Putamen (tissue), 1 donor: ENCODE results near the gene SLC4A2.

Experiments used
- DNase-seq: peaks from one replicate; pipeline ENCODE4 v3.0.0-alpha.2; 2016; ENCODE audit warnings: low spot score

The SLC4A2 gene

DNA sequence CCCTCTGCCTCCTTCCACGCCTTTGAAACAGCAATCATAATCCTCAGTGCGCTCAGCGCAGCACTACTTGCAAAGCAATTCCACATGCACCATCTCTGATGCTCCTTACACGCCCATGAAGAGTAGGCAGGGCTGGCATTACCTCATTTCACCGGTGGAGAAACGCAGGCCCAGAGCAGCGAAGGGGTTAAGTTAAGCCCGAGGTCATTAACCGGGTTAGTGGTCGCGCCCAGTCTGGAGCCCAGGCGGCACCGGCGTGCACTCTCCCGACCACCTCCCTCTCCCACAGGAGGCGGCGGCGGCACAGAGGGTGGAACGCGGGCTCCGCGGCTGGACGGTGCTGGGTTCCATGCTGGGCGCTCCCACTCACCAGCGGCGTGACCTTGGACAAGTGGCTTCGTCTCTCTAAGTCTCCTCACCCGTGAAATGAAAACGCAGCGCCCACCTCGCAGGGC lies 20.7 kb downstream of the SLC4A2 start:
- DNase-seq = no peak

DNA sequence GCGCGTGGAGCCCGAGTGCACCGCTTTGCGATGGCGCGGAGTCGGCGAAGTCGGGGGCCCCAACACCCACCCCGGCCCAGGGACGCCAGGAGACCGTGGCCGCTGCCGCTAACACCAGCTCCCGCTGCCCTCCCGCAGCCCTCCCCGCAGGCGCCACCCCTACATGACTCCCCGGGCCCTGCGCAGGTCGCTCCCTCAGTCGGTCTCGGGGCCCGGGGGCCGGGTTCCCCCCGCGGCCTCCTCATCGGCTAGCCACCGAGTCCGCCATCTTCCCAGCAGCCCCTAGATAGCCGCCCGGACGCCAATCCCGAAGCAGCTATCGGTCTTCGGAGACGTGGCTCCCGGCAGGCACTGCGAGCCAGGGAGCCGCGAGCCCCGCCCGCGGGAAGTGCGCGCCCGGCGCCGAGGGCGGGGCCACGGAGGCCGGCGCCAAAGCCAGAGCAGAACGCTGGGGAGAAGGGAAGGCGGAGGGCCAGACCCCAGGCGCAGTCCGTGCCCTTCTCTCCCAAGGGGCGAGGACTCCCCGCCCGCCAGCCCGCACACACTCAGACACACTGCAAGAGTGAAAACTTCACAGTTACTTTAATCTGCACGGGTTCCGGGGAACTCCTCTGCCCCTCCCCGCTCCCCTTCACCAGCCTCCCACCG lies 21.3 kb downstream of the SLC4A2 start, which contains the start of gene FASTK:
Gene FASTK (minus strand): TSS at position 288 of the 648 bp plus-strand sequence. CDS start 43 bp downstream, at position 245.
- peak; percentile 95 for DNase-seq

DNA sequence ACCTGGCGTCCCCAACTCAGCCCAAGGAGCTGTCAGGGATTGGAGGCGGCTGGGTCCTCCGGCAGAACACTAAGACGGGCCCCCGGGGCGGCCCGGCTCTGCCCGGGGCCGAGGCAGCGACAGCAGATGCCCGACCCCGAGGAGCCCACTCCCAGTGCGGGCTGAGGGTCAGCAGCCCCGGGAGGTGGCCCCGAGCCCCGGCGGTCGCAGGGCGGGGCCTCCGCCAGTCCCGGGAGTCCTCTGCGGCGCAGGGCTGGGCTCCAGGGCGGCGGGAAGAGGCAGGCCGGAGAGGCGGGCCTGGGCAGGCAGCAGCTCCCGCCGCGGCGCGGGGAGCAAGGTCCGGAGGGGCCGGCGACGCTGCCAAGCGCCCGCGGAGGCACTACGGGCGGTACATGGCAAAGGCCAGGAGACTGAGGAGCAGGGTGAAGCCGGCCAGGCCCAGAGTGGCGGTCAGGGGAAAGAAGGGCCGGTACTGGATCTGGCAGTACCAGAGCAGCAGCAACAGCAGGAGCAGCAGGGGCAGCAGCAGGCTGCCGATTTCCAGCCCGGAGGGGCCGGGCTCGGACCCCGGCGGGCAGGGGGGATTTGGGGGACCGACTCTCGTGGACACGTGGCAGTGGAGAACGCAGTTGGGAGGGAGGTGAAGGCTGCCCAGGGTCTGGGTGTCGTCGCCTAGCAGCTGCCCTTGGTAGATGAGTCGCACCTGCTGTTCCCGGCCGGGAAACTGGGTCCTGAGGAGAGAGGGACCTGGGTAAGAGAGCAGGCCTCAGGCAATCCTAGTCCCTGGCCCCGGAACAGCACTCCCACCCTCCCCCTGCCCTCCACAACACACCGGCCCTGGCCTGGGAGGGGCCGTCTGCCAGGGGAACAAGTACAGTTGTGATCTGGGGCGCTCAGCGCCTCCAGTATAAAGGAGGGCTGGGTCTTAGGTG lies 22.0 kb downstream of the SLC4A2 start:
- no peak for DNase-seq

DNA sequence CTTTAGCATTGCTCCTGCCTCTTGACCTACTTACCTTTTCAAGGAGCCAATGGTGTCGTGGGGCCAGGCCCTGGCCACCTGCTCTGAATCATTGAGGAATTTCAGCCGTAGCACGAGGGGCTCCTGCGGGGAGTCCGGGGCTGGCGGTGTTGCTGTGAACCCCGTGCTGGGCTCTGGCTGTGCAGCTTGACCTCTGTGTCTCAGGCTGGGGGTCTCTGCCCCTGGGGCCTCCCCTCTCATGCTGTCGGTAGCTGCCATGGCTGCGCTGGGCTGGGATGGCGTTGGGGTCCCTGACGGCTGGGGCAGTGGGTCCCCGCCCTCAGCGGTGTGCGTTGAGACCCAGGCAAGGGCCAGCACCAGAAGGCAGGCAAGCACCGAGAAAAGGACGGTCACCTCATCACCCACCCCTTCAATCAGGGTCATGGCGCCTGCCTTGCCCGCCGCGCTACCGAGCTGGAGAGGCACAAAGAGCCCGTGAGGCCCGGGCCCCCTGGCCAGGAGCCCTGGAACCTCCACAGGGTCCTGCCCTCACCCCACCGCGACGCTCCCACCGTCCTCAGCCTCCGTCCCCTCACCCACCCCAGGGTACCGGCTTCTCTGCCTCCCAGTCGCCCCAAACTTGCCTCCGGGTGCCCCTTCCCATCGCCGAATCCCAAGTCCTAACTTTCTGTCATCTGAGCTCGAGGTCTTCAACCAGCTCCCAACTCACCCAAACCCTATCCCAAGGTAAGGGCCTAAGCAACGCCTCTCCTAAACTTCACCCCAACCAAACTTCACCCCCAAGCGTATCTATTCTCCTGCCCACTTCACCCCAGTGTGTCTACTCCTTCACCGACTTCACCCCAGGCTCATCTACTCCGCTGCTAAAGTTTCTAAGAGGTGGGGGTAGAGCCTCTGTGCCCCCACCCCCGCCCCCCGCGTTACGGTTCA lies 23.0 kb downstream of the SLC4A2 start:
- no peak for DNase-seq

DNA sequence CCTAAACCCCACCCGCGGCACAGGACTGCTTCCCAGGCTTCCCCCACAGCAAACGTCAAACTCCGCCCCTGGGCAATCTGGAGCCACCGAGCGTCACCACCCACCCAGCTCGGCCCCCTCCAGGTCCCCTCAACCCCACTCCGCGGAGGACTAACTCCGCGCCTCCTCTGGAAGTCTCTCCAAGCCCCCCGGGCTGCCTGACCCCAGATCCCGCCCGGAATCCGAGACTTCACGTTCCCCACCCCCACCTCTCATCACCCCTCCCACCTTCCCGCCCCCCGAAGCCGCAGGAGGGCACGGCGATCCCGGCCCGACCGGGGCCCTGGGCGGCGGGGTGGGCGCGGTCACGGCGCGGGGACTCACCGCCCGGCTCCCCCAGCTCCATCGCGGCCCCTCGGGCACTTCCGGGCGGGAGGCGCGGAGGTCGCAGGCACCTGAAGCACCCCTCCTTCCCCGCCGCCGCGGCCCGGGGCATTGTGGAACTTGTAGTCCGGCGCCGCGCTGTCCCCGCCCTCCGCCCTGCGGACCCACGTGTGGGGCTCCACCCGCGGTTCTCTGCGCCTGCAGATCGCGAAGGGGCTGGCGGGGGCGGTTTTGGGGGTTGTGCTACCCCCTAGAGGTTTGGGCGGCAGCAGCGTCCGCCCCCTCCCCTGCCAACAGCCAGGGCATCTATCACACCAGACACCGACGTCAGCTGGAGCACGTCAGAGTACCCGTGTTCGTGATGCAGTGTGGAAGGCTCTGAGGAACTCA lies 23.9 kb downstream of the SLC4A2 start, which contains the start of gene TMUB1:
Gene TMUB1 (minus strand): TSS at position 423 of the 753 bp plus-strand sequence. CDS start 930 bp downstream, outside the sequence.
- no peak for DNase-seq

DNA sequence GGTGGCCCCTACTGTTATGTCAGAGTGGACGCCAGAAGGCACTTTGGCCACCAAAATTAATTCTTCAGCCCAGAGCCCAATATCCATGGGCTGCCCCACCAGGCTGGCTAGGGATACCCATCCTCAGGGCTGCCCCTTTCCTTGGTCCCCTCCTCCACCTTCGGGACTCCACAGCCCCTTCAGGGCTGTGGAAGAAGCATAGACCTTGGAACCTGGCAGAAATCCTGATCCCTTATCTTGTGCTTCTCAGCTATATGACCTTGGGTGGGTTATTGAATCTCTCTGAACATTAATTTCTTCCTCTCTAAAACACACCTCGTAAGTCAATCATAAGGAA lies 24.4 kb downstream of the SLC4A2 start:
- DNase-seq = no peak

DNA sequence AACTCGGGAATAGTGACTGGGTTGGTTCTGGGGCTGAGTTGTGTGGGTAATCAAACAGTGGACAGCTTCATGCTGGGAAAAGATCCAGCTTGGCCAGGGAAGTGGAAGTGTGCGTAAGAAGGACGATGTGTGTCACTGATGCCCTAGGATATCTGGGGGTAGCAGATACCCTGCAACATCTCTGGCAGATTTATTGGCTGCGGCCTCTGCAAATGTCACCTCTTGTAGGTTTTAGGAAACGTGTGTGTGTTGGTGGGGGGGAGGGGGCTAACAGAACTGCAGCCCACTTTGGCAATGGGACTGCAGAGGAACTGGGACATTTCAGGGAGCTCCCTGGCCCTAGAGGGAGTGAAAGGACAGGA lies 25.9 kb downstream of the SLC4A2 start:
- DNase-seq = no peak

DNA sequence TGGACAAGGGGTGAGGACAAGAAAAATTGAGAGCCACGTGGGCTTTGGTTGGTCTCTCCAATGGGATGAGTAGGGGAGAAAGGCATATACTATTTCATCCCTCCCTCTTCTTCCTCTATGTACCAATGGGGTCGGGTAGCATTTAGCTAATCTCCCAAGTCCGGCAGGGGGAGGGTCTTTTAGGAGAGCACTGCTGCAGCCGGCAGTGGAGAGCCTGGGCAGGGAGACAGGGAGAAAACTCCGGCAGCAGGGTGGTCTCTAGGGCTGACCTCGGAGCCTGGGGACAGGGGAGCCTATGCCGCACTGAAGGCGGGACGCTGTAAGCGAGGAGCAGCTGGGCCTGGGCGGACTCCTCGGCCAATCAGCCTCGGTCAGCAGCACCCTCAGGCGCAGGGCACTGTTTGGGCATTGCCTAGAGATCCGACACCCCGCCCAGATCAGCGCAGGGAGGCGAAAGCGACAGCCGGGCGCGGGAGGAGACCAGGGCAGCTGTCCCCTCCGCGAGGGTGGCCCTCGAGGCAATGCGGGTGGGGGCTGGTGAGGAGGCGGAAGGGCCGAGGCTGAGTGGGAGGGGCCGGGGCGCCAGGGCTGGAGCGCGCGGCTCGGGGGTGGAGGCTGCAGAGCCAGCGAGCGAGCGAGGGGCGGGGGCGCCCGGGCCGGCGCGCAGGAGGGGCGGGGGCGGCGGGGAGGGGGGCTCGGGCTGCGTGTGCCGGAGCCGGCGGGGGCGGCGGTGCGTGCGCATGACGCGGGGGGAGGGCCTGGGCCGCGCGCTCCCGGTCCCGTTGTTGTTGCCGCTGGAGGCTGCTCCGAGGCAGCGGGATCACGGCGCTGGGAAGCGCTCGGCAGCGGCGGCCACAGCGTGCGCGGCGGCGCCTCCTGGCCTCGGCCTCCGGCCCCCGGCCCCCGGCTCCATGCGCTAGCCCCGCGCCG lies 26.6 kb downstream of the SLC4A2 start, which contains the start of gene AGAP3:
Gene AGAP3 (plus strand): TSS at position 785 of the 930 bp plus-strand sequence. CDS start 267 bp downstream, outside the sequence.
- DNase-seq = peak; percentile 88

DNA sequence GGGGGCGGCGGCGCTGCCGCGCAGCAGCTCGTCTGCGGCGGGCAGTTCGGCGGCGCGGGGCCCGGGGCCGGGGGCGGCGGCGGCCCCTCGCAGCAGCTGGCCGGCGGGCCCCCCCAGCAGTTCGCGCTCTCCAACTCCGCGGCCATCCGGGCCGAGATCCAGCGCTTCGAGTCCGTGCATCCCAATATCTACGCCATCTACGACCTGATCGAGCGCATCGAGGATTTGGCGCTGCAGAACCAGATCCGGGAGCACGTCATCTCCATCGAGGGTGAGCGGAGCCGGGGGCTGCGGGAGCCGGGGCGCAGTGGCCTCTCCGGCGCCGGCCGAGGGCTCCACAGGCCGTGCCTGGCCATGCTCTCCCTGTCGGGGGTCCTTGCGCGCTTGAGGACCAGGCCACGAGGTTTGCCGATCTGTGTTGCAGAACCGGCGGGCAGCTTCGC lies 27.4 kb downstream of the SLC4A2 start:
- no peak for DNase-seq

DNA sequence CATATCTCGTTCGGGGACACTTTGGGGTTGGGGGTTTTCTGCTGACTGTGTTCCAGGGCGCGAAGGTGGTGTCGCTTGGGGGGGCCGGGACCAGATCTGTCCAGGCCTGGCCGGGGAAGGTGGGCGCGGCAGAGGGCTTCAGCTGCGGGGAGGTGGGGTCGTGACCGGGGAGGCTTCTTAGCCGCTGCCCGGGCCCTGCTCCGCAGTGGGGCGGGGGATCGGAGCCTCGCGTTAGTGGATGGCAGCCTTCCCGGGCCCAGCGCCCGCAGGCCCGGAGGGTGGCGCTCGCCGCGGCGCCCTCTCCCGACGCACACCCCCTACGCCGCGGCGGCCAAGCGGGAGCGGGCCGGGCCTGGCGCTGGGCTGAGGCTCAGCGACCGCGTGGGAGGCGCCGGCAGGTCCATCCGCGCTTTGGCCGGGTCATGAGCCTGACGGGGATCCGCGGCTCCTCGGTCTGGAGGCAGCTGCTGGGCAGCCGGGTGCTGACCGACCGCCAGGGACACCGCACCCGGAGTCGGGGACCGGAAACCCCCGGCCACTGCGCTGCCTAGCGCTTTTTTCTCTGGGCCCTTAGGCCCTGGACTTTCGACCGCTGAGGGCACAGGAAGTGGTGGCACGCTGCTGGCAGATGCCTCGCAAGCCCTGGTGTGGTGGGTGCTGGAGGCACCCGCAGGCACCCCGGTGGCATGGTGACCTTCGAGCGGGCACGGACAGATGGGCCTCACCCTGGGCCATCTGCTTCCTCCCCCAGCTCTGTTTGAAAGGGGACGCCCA lies 28.0 kb downstream of the SLC4A2 start:
- DNase-seq = no peak

DNA sequence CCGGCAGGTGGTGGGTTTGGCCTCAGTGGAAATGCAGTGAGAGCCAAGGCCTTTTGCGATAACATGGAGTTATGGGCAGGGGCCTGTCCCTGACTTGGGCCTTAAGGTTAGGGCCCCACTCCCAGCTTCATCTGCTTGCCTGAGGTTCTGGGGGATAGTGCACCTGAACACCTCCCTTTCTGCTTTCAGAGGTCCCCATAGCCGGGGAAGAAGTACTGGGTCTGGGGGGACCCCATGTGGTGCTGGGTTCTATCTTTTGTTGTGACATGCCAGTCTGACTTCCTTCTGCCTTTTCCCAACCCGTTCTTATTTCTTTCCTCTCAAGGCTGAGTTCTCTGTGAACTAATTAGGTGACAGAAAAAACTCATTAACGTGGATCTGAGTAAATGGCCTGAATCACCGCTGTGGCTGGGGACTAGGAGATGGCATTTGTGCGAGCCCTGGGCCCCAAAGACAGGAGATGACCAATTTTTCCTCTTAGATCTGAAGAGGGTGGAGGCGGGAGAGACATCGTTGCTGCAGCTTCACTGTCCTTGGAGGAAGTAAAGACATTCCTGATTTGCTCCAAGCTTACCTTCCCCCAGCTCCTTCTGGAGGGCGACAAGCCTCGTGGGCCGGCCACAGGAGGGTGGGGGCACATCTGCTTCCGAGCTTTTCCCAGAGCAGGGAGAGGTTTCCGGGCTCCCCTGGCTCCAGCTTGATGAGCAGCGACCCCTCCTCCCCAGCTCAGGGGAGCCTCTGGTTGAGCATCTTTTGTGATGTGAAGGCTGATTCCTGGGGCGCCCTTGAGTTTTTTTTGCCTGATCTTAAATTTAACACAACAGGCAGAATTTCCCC lies 28.8 kb downstream of the SLC4A2 start:
- no peak for DNase-seq

DNA sequence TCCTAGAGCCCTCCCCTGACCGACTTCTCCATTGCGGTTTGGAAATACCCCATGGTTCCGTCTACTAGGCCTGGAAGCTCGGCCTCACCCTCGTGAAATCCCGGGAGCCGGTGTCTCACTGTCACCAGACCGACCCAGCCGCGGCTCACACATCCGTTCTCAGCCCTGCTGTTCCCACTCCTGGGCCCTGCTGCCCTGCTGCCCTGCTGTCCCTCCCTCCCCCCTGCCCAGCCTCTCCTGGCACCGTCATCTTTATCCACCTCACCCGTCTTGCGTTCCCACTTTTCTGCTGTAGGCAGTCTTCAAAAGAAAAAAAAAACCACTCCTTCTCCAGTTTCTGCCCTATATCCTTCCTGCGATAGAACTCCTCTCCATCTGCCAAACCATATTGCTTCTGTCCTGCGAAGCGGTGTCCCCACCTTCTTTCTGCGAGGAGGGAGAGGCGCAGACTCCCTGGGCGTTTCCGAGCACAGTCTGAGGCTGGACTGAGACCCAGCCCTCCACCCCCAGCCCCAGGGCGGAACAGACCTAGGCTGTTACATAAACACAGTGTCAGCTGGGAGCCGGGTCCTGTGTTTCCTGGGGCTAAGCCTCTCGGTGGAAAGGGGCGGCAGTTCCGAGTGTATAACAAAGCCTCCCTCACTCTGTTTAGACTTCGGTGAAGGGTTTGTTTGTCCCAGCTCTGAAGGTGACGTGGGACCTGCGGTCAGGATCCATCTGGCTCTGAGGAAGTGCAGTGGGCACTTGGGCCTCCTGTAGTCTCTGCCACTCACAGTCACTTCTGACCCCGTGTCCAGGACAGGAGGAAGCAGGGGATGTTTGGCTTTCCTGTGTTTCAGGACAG lies 29.7 kb downstream of the SLC4A2 start:
- DNase-seq = no peak

DNA sequence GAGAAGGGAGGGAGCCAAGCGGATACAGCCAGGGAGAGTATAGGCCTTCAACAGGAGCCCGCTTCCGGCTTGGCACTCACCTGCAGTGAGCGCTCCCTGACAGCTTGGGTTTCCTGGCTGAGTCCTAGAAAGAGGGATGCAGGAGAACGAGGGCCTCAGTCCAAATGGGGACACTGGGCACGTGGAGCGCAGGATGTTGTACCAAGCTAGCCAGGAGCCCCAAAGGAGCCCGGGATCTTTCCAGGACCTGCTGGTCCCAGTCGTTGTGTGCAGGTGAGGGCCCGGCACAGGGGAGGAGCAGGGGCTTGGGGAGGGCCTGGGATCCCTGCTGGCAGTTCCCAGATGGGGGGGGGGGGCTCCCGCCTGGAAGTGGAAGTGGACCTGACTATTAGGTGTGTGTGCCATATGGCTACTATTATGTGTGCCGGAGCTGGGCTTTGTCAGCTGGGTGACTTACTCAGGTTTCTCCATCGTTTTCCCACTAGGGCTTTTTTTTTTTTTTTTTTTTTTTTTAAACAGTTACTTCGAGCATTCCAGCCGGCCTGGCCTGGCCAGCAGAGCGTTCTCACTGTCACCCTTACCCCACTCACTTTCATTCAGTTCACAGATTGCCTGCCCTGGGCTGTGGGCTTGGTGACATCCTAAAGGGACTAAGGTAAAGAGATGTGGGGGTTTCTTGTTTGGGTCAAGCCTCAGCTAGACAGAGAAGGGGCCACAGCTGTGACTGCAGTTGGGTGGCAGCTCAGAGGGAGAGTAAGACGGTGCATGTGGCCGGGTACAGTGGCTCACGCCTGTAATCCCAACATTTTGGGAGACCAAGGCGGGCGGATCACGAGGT lies 30.7 kb downstream of the SLC4A2 start:
- DNase-seq = no peak

DNA sequence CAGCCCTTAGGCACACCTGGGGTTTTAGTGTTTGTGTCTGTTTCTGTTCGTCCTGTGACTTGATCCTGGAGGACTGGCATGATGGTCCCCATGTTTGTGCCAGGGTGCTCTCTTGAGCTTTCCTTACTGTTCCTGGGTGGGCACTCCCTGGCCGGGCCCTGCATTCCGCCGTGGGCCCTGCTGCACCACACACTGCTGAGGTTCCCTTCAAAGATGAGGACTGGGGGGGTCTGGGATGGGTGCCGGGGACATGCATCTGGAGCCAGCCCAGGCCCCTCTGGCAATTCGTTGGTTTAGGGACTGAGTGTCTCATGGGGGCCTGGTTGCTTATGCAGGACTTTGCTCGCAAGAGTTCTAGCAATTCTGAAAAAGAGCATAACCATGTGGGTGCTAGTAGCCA lies 31.6 kb downstream of the SLC4A2 start:
- no peak for DNase-seq

DNA sequence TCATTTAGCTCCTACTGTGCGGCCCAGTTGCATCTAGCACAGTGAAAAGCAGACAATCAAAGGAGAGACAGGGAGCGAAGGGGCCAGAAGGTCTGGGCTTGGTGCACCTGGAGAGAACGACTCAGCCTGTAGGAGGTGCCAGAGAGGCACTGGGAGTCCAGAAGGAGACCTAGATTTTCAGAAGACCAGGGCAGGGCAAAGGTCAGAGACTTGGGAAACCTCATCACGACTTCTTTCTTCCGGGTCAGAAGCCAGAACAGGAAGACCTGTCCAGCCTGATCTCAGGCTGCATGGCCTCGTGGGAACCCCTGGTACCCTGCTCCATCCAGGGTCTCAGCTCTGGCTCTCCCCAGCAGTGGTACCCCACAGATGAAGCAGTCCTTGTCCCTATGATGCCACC lies 32.0 kb downstream of the SLC4A2 start:
- DNase-seq = no peak

DNA sequence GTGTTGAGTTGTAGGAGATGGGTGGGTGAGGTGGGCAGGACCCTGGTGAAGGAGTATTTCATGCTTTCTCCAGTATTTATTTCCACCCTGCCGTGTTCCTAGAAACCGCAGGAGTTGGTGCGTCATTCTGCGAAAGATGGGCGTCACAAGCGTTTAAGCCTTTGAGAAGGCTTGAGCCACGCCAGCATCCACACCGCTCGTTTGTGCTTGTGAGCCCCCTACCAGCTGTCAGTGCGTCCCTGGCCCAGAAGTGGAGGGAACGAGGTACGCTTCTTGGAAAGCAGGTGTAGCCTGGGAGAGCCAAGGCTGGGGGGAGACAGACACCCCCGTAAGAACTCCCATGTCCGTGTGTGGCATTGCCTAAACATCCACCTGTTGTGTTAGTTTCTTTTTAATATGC lies 32.6 kb downstream of the SLC4A2 start:
- no peak for DNase-seq
